Activated gamma-delta T cell (primary cell): ENCODE measurements around the gene AQP6.

ENCODE experiments used
- DNase-seq: peaks from one replicate; lab custom pipeline; 2025; lab: John Stamatoyannopoulos, UW
- total RNA-seq, 2 donors: gene quantifications; one replicate each; lab custom pipeline; 2026; lab: John Stamatoyannopoulos, UW

AQP6 gene
- 0 to 0.04 reads per million in 2 donors for total RNA-seq

- no peak for DNase-seq
Observed at GRCh38 chr12:49972641-49973360, at the start of gene AQP6. AQP6 (plus strand) TSS chr12:49972947; CDS start chr12:49973174, 227 bp downstream.

GRCh38 chr12:49923035-49923644 is 49.6 kb upstream of the AQP6 start:
- DNase-seq = no peak

DNA sequence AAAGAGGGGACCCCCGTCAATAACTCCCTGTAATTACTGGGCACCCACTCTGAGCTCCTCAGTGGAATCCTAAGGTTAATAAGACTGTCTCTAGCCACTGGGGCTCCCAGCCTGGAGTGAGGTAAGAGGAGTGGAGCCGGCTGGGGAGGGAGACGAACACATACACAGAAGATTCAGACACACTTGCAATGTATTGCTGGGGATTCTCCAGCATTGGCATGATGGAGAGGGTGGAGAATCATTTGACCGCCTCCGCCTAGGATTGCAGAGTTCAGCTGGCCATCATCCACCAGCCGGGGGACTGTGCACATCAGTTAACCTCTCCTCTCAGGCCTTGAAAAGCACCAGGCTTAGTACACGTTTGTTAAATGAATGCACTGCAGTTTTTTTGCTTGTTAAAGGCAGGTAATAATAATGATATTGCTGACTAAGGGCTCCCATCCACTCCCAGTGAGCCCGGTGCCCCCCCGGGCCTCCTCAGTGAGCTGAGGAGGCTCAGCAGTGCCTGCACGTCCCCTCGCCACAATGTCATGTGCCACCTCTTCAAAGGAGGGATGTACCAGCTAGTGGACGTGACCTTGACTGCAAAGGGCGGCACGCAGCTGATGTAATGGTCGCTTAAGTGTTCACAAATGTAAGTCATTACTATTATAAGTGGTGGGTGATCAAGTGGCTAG is 48.7 kb upstream of the AQP6 start:
- DNase-seq = no peak

DNA sequence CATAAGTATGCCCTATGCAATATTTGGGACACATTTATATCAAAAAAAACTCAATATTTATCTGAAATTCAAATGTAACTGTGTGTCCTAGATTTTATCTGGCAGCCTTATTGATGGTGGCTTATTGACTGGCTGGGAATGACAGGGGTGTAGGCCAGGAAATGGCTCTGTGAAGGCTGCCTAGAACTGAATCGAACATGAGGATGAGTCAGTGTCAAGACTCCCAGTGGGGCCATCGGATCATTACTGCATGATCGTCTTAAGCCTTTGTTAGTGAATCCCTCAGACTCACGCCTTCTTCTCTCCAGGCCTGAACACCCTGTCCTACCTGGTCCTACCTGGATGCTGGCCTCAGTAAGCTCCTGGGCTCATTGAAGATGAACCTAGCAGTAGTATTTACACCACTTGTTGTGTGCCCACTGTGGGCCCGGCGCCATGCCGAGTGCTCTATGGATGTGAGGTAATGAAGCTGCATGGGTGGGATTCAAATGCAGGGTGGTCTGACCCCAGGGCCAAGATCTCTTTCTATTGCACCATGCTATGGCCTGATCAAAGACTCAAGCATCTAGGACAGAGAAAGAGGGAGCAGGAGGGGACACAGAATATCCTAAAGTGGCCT is 48.0 kb upstream of the AQP6 start:
- DNase-seq = no peak

DNA sequence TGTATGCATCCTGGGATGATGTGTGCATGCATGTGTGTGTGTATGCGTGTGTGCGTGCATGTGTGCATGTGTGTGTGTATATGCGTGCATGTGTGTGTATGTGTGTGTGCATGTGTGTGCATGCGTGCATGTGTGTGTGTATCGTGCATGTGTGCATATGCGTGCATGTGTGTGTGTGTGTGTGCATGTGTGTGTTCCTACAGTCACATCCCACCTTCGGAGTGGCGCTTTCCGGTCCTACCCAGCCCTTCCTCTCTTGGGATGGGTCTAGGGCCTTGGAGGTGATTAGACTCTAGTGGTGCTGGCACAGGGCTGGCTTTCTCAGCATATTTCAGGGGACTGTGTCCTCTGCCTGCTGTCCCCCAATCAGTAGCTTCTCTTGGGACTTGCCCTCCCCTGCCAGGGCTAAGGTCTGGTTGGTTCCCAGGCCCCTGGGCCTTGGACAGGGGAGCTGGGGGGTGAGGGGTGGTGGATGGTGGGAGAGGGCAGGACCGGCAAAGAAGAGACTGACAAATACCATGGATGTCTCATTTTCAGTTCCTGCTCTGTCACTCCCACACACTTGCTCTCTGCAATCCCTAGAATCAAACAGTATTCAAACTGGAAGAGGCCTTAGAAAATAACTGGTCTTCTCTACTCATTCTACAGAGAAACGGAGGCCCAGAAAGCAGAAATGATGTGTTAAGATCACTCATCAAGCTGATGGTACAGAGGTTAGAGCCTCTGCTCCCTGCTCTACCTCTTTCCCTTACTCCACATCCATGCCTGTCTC is 47.1 kb upstream of the AQP6 start:
- DNase-seq = no peak

- DNase-seq = no peak
Observed at GRCh38 chr12:49928471-49928870, 44.3 kb upstream of the AQP6 start.

- no peak for DNase-seq
Observed at GRCh38 chr12:49929581-49929980, 43.2 kb upstream of the AQP6 start.

DNA sequence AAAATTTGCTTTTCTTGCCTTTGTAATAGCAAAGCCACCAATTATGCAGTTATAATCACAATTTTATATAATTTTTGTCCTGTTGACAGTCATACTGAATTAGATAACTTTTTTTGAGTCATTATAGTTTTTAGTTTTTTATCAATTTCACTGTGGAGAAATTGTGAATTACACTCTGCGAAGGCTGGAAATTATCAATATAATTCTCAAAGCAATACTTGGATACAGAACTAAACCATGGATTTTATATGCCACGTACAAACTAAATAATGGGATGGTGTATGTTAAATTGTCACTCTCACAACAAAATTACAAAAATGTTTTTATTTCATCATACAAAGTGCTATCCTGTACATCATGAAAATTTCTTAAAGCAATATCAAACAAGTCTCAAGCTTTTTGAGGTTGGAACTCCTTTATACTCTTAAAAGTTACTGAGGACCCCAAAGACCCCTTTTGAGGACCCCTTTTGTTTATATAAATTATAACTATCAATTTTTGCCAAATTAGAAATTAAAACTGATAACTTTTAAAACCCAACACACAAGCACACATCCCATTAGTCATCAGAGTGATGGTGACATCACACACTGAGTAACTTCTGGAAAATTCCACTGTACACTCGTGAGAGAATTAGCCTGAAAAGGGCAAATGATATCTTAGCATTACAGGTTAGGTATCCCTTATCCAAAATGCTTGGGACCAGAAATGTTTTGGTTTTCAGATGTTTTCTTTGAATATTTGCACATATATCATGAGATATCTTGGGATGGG is 42.0 kb upstream of the AQP6 start:
- no peak for DNase-seq

GRCh38 chr12:49932023-49932422 is 40.7 kb upstream of the AQP6 start:
- no peak for DNase-seq

DNA sequence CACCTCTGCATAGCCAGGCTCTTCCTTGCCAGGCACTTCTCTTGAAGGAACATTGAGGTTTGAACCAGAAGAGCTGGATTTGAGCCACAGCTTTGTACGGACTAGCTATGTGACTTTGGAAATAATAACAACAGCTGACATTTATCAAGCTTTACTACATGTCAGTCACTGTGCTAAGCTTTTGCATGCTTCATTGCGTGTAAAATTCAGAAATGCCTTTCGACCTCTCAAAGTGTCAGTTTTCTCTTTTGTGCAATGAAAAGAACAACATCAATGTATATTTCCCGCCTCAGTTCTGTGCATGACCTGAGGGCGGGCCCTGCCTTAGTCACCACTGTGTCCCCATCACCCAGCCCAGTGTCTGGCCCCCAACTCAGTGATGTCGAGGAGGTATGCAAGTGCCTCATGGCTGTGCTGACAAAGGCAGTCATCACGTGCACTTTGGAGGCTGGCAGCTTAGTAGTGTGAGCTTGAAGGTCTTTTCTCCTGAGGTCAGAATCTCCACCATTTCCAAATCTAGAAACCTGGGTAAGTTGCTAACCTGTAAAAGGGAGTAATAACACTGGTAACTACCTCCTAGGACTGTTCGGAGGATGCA is 40.1 kb upstream of the AQP6 start:
- DNase-seq = no peak

DNA sequence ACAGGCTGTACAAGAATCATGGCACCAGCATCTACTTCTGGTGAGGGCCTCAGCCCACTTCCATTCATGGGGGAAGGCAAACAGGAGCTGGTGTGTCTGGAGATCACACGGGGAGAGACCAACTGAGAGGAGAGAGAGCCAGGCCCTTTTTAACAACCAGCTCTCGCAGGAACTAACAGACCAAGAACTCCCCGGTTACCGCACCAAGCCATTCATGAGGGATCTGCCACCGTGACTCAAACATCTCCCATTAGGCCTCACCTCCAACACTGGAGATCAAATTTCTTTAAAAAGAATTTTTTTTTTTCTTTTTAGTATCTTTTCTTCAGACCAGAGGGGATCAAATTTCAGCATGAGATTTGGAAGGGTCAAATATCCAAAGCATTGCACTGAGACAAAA is 39.0 kb upstream of the AQP6 start:
- DNase-seq = no peak

DNA sequence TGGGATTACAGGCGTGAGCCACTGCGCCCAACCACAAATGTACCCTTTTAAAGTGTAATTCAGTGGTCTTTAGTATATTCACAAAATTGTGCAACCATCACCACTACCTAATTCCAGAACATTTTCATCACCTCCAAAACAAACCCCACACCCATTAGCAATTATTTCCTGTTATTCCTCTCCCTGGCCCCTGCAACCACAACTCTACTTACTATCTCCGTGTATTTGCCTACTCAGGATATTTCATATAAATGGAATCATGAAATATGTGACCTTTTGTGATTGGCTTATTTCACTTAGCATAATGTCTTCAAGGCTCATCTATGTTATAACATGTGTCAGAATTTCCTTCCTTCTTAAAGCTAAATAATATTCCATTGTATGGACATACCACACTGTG is 38.2 kb upstream of the AQP6 start:
- DNase-seq = no peak

DNA sequence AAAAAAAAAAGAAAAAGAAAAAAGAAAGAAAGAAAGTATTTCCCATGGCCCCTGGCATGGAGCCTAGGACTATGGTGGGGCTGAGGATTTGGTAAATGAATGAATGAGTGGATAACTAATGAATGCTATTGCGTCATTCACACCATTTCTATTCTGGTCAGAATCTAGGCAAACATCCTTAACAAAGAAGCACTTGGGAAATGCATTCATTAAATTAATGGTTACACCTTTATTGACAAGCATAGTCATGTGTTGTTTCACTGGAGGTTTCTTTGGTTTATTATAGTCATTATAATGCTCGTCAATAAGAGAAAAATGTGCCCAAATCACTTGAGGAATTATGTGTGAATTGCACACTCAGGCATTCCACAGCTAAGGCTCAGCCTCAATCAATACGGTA is 35.8 kb upstream of the AQP6 start:
- no peak for DNase-seq

- DNase-seq = no peak
Observed at GRCh38 chr12:49937639-49938300, 35.0 kb upstream of the AQP6 start.

GRCh38 chr12:49939307-49939706 is 33.4 kb upstream of the AQP6 start:
- no peak for DNase-seq

DNA sequence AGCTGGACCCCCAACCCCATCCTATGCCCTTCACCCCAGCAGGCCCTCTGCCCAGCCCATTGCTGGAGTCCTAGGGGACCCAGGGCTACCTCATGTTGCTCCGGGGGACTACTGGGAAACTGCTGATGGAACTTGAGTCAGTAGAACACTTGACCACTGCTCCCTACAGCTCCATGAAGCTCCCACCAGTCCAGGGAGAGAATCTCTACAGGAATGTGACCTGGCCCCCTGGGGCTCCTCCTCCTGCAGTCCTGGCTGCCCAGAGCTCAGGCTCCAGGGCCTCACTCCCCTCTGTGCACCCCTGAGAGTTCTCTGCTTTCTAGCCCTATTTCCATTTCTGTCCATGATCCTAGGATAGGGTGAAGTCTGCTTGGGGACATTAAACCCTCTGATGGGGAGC is 33.0 kb upstream of the AQP6 start:
- DNase-seq = no peak

DNA sequence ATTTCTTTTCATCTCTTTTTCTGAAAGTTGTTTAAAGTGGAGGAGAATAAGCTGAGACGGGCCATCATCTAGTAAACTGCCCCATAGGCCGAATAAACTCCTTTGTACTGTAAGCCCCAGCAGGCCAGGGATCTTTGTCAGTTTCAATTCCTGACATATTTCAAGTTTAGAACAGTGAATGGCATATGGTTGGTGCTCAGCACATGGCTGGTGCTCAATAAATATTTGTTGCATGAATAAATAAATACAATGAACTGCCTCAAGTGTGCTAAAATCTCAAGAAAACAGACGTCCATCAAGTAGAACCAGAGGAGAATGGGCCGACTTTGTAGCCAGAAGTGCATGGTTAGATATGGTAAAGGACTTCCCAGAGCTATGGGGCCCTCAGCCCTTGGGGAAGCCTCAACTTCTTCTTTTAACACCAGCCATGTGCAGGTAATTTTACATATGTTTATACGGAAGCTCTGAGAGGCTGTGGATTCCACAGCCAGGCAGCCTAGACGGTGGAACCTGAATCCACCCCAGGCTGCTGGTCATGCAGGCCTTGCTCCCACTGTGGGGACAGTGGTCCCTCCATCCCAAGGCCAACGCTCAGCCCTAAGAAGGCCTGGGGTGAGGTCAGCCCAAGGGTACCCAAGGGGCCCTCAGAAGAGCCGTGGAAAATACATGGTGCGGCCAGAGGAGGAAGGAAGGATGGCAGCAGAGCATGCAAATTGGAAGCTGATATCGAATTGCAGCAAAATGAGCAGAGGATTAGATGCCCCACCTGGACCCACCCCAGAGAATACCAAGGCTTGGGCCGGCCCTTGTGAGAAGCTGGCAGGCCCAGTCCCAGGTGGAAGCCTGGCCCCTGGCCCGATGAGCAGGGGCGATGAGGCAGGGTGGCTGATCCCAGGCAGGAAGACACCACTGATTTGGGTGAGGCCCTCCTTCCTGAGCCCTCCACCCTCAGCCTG is 30.9 kb upstream of the AQP6 start:
- DNase-seq = no peak

- no peak for DNase-seq
Observed at GRCh38 chr12:49942512-49942893, 30.2 kb upstream of the AQP6 start.
